NCI-H1930 (cell line): ENCODE data around the gene SHLD1.

Experiments used
- DNase-seq, 2 experiments: peaks; one replicate each; lab custom pipeline; 2025; lab: John Stamatoyannopoulos, UW

The SHLD1 gene

DNA sequence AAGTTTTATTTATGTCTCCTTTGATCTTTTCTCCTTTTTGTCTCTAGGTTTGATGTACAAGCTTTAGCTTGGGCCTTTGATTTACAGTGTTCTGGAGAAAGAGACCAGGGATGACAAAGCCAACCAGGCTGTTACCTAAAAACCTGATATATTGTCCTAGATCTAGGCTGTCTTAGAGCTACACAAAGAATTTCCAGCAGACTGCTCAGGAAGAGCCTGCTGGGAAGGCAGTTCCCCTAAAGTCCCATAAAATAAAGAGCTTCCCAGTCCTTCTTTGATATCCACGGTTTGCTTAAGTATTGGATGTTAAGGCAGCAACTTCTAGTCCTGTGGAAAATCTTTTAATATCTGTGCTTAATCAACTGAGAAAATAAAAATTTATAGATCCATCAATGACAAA lies 70.5 kb downstream of the SHLD1 start:
- DNase-seq = no peak

DNA sequence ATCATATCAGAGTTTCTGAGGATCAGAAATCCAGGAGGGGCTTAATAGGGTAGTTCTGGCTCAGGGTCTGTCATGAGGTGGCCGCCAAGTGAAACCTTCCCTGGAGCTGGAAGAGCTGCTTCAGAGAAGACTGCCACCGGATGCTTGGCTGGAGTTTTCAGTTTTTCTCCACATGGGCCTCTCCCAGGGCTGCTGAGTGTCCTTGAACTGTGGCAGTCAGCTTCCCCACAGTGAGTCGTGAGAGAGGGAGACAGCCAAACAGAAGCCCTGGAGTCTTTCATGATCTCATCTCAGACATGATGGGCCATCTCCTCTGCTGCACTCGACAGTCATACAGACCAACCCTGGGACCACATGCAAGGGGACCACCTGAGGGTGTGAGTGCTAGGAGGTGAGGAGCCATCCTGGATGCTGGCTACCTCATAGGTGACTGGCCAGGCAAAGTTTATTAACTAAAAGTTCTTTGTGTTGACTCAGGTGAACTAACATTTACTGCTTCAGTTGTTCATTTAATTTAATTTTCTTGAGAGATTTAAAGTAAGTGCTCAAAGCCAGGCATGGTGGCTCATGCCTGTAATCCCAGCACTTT lies 71.5 kb downstream of the SHLD1 start:
- DNase-seq = no peak

DNA sequence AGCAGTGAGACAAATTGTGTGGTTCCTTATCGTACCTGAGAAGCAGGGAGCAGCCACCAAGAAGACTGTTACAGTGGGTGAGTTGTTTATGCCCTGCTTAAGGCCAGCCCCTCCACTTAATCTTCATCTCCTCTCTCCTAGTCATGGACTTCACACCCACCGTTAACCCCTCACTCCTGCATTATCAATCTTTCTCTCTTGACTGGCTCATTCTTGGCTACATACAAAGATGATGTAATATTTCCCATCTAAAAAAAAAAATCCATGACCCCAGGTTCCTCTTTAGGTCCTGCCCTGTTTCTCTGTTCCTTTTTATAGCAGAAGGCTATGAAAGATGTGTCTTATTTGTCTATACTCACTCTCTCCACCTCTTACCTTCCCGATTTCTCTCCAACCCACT lies 72.4 kb downstream of the SHLD1 start:
- DNase-seq = no peak

DNA sequence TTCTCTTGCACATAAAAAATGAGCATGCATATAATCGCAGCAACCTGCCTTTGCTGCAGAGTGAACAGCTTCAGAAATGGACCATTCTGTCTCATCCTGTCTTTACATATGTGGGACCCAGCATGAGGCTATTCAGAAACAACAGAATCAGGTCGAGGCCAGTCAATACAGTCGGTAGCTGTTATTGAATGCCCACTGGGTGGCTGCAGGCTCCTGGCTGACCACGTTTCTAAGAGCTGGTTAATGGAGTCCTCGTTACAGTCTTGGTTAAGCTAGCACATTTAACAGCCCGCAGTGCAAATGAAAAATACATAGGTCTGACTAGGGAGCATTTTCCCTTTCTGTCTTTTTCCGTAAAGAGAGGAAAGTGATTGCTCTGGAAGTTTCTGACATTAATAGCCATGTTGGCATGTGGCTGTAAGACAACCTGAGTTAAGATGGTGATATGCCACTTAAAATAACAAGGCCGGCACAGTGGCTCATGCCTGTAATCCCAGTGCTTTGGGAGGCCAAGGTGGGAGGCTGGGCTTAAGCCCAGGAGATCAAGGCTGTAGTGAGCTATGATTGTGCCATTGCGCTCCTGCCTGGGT lies 75.0 kb downstream of the SHLD1 start:
- no peak for DNase-seq

DNA sequence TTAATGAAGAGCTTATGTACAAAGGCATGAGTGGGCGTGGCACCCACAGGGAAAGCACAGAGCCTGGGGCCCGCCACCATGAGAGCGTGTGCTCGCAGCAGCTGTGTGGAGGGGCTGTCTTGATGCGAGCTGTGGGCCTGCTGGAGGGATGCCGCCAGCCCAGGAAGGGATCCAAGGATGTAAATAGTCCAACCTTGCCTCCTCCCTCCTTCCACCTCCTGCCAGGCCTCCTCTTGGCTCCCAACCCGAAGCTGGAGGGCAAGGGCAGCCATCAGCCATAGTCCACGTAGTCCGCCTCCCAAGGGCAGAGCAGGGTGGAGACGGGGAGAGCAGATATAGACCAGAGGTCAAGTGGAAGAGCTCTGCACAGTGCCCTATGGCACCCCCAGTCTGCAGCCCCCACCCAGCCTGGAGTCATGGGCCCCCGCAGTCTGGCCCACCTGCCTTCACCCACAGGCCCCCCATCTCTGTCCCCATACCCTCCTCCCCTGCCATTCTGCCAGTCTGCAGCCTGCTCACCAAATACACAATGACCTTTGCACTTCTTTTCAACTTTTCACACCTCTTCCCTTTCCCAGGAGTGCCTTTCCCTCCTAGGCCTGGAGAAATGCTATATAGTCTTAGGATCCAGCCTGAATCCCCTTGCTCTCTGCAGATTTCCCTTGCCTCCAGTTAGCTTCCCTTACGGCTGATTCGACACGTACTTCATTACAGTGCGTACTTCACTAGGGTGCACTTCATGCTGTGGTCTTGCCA lies 77.1 kb downstream of the SHLD1 start:
- DNase-seq = no peak

DNA sequence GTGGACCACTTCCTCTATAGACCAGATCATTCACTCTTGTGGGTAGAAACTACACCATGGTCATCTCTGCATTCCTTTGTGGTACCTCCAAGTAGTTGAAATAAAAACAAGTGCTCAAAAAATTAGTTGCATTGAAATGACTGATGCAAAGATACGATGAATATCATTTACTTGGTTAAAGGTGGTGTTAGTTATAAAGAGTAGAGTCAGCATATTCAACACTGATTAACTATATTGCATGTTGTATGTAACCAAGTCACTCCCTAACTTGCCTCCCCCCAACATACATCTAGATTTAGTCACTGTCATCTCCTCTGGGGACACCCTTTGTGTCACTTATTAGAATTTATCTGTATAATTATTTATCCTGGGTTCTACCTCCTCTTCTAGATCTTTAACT lies 77.7 kb downstream of the SHLD1 start:
- DNase-seq = no peak

DNA sequence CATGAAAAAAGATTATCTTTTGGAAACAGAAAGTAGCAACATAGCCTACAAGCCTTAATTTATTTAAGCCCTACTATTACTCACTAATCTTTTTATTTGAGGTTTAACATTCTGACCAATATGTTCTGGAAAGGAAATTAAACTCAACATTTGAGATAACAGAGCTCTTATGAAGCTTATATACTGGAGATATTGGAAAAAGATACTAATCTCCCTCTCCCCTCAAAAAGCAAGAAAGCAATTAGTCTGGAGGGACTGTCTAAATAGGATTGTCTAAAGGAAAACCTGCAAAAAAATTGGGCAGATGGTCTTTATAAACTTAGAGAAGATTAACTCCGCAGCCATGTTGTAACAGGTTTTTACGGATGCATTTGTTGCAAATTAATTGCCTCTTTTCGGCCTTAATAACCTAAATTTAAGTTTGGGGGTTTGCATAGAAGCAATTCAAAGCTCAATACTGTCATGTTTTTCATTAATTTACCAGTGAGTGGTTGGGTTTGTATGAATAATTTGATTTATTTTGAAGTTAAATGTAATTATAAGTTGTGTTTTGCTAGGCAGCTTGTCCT lies 79.1 kb downstream of the SHLD1 start:
- no peak for DNase-seq

DNA sequence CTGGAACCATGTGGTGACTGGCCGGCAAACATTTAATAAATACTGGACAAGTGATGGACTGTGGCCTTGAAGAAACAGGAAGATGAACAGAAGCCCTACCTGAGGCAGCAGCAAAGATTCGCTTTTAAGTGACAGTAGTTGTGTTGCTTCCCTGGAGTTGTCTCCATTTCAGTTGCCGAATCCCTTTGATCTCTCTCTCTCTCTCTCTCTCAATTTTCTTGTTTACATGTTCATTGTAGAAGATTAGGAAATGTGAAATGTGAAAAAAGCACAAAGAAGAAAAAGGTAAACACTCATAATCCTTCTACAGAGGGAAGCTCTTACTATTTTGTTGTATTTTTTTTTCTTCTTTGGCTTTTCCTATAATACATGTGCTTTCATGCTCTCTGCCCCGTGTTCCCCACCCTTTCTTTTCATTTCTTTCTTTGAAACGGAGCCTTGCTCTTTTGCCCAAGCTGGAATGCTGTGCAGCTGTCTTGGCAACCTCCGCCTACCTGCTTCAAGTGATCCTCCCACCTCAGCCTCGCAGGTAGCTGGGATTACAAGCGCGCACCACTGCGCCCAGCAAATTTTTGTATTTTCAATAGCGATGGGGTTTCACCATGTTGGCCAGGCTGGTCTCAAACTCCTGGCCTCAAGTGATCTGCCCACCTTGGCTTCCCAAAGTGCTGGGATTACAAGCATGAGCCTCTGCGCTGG lies 81.5 kb downstream of the SHLD1 start:
- no peak for DNase-seq

DNA sequence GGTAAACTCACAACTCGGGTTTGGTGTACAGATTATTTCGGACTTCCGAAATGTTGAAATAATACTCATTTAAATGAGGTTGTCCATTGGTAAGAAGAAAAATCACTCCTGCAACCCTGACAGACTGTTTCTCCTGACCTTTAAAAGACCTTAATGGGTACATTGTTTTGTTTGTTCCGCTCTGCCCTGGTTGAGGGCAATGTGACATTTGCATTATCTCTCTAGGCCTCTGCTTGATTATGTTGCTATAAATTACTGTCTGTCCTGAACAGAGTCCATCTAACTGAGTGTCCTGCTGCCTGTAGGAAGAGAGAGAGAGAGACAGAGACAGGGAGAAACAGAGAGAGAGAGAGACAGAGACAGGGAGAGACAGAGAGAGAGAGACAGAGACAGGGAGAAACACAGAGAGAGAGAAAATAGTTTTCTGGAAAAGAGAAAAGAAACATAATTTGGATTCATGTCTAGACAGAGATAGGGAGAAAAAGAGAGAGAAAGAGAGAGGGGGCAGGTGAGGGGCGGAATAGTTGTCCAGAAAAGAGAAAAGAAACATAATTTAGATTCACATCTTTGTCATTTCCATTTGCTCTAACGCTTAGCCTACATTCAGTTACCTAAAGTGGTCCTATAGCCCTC lies 83.2 kb downstream of the SHLD1 start:
- no peak for DNase-seq

DNA sequence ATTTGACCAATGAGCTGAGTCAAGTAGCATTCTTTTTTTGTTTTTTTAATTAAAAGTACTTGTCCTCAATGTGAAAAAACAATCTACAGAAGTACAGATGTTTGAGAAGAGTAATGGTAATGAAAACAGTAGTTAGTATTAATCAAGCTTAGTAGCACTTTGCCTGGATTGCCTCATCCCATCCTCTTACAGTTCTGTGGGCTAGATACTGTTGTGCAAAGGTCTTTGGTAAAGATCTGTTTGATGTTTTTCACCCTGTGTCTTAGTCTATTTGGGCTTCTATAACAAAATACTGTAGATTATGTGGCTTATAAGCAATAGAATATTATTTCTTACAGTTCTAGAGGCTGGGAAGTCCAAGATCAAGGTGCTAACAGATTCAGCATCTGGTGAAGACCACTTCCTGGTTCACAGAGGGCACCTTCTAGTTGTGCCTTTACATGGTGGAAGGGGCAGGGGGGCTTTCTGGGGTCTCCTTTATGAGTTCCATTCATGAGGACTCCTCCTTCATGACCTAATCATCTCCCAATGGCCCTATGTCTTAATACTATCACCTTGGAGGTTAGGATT lies 84.3 kb downstream of the SHLD1 start:
- DNase-seq = no peak

DNA sequence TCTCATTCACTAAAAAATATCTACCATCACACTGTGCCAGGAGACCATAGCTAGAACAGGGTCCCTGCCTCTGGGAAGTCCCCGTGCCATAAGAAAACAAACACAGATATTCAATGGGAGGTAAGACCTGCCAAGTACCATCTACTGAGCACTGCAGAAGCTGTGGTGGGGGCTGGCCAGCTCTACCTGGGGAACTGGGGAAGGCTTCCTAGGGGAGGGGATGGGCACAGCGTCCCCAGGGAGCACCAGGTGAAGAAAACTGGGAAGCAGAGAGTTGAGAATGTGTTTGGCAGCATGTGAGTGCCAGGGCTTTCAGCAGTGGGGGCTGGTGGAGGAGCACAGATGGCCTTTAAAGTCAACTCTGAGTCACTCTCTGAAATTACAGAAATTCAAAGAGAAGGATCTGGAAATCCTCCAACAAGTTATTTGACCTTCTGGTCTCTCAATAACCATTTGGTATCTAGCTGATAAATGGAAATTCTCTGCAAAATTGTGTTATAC lies 85.2 kb downstream of the SHLD1 start:
- no peak for DNase-seq

DNA sequence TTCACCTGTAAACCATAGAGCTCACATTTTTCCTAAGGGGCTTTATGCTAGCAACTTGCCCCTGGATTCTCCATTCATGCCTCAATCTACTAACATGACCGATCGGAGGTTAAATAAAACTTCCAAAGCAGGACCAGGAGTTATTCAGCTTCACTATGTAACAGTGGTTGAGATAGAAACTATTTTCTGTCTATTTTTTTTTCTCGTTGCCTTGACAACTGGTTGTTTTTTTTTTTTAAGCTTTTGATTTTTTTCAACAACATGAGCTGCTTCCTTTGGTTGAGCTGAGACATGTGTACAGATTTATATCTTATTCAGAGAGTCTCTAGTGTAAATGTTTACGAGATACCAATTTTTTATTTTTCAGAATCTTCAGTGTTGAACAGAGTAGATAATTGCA lies 85.7 kb downstream of the SHLD1 start:
- DNase-seq = no peak

DNA sequence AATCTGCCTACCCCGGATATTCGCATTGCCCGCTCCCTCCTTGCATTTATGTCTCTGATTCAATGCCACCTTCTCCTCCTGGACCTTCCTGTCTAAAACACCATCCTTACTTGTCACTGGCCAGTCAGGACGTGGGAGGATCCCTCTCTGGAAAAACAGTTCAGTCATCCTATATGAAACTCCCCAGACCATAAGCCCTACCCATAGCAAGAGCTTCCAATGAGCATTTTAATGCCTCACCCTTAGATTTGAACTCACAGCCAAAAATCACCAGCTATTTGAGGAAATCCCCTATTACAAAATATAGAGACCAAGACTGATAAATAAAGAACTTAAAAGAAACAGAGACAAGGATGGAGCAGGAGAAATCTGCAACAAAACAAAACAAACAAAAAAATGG lies 86.4 kb downstream of the SHLD1 start:
- DNase-seq = no peak

DNA sequence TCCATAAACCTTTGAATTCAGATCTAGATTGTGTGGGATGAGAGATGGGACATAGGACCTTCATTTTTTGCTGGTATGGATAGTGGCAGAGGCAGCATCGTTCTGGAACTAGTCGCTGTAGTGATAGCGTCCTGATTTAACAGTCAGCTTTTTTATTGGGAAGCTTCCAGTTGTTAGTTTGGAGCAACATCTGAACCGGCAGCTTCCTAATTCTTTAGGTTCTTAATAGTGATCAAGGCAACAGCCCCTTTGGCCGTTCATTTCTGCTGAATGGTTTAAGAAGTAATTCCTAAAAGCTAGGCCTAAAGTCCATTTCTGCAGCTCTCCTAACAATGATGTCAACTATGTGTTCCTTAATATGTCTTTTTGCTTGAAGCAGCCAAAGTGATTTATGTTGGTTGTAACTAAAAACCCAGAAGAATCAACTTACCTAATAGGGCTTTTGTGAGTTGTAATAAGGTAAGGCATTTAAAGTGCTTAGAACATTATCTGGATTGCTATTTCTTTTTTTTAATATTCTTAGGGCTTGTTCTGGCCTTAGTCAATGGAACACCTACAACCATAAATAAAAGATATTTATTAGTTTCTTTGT lies 90.3 kb downstream of the SHLD1 start:
- no peak for DNase-seq

DNA sequence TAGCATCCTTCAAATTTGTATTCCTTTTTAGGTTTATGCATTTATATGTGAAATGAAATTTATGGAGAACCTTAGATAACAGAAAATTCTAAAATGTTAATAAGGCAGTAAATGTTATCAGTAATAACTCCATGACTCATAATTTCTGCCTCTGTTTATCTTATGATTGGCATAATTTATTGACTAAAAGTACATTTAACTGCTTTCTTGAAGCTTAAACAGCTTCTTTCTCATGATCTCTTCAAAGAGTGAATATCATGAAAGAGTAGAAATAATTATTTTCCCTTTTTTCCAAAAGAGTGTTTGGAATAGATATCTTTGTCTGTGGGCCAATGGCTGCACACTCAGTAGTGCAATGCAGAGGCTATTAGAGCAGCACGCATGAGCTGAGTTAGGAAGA lies 91.3 kb downstream of the SHLD1 start:
- DNase-seq = no peak

DNA sequence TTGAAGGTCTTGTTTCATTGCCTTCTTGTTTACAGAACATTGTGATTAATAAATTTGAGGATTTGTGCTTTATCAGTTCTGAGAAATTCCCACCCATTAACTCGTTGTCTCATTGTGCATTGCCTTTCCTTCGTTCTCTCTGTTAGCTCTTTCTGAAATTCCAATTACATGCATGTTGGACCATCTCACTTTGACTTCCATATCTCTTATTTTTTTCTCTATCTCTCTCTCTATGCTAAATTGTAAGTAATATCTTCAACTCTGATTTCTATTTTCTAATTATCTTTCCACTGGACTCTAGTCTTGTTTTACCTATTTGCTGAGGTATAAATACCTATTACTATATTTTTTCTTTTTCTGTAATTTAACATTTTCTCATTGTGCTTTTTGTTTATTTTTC lies 92.3 kb downstream of the SHLD1 start:
- no peak for DNase-seq

DNA sequence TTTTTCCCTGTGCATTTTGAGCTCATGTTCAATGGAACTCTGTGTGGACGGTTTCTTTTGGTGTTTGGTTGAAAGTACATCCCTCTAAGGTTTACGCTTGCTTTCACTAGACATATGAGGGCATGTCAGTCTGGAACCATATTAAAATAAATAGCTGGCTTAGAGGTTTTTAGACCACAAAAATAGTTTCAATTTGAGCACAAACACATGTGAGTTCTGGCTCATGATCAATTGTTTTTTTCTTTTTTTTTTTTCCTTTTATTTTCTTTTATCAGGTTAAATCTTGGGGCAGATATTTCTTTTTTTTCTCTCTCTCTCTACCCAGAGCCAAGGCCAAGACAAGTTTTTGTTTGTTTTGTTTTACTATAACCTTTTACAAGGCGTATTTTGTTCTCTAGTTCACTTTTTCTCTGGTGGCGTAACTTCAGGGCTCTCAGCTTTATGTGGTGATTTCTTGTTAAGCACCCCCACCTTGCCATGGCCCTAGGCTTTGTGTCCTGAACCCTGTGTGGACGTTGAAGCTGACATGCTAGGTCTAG lies 92.9 kb downstream of the SHLD1 start:
- DNase-seq = no peak

DNA sequence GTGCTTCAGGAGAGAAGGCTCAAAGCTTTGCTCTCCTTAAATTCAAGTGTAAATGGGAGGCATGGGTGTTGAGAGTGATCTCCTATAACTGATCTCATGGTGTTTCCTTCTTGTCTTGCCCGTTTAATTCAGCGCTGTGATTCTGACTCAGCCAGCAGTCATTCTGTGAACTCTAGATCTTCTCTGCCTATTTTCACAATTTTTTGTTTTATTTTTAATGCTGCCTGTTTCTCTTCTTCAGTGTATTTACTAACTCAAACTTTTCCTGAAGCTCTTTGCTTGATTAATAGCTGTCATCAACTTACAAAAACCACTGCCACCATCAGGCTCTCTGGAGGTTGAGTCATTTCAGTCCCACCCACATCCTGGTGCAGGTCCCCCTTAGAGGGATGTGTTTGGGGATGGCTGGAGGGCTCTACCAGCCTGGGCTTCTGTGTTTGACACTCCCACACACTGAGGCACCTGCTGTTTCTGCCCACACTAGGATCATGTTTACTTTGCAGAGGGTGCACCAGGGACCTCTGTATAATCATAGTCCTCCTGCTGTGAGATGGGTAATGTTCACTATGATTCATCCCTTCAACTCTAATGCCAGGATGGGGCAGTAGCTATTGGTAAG lies 94.0 kb downstream of the SHLD1 start:
- peak in 1 of 2 experiments; percentile 43 for DNase-seq

DNA sequence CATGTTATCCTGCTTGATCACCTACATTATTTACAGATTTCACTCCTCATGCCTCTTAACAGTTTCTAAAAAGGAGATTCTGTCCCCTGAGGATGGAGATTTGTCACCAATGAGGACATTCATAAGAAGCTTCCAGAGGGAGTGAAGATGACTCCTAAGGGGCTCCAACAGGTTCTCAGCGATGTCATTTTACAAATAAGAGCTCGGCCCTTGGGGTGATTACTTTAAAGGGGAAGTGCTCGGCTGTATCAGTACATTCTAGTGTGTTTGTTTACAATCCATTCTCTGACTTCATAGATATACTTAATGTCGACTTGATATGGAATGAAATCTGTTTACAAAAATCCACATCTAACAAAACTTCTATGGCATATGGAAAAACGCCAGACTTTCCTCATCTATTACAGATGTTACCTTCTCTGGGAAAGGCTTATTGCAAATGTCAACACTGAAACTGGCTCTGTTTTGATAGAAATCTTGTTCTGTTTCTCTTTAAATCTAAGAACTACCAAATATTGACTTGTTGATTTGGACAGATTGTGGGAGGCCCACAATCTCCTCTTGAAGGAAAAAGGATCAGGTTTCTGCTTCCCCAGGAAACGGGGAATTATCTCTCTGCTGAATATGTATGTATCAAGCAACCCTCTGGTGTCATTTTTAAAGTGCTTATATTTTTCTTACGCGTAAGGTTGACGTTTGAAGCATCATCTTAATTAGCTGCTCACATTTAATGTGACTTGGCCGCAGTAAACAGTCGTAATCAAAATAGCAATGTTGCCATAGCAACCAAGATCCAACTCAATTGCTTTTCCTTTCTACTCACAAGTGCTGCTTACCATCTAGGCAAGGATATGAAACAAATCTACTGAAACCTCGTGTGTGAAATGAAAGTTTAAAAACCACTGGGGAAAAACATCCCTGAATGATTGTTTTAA lies 95.7 kb downstream of the SHLD1 start:
- DNase-seq = peak; percentile 6 to 62
